ENCODE results near the gene MACROD2.

GRCh38 chr20:15921930-15922329 lies 1926.6 kb downstream of the MACROD2 start:
- no peak for TF ChIP-seq JUND (IDR thresholded peaks at IDR 0.05)
- no peak for TF ChIP-seq CTCF (IDR thresholded peaks at IDR 0.05 in 2 of 3, conservative IDR thresholded peaks at IDR 0.05 in 1 of 3; ENCODE audit: borderline replicate concordance in 1 of 3, insufficient read depth in 1 of 3, low read depth in 2 of 3, low read length in 2 of 3)
- no peak for TF ChIP-seq POLR2A (IDR thresholded peaks at IDR 0.05; ENCODE audit: borderline replicate concordance, extremely low read depth, insufficient read depth, insufficient read length)
- TF ChIP-seq POLR2AphosphoS5 (IDR thresholded peaks at IDR 0.05; ENCODE audit: low read depth, low read length), result no peak
- no peak for TF ChIP-seq EZH2phosphoT487 (IDR thresholded peaks at IDR 0.05; ENCODE audit: borderline replicate concordance)
- TF ChIP-seq CBX3 (IDR thresholded peaks at IDR 0.05; ENCODE audit: low read depth), result no peak

Data from HCT116 (cell line).